ENCODE data around the gene AKR1C2.
"Not testable (repeated sequence)": the region's sequence is repeated elsewhere in the genome, so short reads cannot be mapped to it uniquely, and the experiment has no call there.

DNA sequence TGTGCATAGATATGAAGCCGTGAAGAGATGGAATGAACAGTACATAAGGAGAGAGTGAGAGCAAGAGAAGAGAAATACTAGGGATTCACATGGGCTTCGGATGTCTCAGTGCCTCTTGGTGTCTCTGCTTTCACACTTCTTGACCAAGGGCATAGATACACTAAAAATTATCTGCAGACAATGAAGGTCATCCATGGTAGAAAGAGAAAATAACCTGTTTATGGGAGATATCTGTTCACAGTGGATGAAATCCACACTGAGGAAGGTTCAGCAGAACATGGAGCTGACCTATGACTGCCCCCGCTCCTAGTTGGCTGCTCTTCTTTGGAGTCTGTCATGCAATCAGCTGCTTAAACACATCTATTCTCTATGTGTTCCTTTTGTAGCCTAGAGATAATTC, 34.4 kb downstream of the AKR1C2 start:
- TF ChIP-seq, protein P1, sequence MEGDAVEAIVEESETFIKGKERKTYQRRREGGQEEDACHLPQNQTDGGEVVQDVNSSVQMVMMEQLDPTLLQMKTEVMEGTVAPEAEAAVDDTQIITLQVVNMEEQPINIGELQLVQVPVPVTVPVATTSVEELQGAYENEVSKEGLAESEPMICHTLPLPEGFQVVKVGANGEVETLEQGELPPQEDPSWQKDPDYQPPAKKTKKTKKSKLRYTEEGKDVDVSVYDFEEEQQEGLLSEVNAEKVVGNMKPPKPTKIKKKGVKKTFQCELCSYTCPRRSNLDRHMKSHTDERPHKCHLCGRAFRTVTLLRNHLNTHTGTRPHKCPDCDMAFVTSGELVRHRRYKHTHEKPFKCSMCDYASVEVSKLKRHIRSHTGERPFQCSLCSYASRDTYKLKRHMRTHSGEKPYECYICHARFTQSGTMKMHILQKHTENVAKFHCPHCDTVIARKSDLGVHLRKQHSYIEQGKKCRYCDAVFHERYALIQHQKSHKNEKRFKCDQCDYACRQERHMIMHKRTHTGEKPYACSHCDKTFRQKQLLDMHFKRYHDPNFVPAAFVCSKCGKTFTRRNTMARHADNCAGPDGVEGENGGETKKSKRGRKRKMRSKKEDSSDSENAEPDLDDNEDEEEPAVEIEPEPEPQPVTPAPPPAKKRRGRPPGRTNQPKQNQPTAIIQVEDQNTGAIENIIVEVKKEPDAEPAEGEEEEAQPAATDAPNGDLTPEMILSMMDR (IDR thresholded peaks at IDR 0.05; ENCODE audit: insufficient read depth, low read depth, low read length) = not testable (repeated sequence)
- not testable (repeated sequence) for TF ChIP-seq EZH2 (IDR thresholded peaks at IDR 0.05; ENCODE audit: insufficient read depth, low read length)
